GM18861 (cell line): ENCODE measurements around the gene HPD.

Source experiments
- ATAC-seq: cut with Tn5 transposase; IDR thresholded peaks from one replicate; pipeline ENCODE4 v1.9.1; 2021; ENCODE audit not compliant: unreplicated experiment

HPD gene

DNA sequence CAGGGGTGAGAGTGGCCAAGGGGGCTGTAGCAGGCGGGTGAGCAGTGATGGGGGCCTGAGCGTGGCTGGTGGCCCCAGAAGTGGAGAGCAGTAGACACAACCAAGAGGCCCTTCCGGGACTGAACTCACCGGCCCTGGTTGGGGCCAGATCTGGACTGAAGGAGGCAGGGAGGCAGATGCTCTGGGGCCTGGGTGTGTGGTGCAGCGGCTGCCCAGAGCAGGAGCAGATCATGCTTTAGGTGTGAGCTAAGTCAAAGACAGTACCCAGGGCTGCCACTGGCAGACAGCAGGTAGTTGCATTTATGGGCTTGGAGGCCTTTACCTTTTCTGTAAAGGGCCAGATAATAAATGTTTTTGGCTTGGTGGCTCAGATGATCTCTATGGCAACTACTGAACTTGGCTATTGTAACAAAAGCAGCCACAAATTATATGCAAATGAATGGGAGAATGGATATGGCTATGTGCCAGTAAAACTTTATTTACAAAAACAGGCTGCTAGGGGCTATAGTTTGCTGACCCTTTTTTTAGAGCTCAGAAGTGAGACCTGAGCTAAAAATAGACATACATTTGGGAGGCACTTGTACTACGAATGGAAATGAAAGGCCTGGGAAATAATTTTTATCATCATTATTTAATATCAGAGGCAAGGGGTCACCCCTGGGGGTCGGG lies 29.3 kb downstream of the HPD start:
- no peak for ATAC-seq

DNA sequence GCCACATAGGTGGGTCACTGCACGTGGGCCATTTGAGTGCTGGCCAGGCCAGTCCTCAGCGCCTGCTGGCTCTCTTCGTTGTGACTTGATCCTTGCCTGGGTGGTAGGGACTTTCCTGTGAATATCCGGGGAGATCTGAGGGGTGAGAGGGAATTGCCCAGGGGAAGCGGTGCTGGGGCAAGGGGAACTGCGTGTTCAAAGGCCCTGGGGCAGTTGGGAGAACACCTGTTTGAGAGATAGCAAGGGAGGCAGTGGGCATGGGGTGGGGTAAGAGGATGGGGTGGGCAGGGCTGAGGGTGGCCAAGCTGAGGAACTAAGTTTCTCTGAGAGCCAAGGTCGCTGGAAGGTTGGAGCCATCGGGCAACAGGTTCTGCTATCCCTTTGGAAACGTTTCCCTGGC lies 29.8 kb downstream of the HPD start:
- no peak for ATAC-seq

DNA sequence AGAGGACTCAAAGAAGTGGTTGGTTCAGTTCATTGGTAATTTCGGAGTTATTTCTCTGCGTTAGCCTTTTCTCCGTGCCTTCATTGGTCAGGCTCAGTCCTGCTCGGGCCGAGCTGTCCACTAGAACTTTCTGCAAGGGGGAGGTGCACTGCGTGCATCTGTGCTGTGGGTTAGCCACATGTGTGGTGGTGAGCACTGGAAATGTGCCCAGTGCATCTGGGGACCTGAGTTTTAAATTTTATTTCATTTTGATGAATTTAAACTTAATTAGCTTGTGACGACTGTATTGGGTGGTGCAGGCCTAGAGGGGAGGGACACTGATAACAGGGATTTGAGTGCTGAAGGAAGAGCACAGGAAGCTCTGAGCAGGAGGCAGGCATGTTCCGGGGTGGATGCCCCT lies 30.4 kb downstream of the HPD start:
- no peak for ATAC-seq

DNA sequence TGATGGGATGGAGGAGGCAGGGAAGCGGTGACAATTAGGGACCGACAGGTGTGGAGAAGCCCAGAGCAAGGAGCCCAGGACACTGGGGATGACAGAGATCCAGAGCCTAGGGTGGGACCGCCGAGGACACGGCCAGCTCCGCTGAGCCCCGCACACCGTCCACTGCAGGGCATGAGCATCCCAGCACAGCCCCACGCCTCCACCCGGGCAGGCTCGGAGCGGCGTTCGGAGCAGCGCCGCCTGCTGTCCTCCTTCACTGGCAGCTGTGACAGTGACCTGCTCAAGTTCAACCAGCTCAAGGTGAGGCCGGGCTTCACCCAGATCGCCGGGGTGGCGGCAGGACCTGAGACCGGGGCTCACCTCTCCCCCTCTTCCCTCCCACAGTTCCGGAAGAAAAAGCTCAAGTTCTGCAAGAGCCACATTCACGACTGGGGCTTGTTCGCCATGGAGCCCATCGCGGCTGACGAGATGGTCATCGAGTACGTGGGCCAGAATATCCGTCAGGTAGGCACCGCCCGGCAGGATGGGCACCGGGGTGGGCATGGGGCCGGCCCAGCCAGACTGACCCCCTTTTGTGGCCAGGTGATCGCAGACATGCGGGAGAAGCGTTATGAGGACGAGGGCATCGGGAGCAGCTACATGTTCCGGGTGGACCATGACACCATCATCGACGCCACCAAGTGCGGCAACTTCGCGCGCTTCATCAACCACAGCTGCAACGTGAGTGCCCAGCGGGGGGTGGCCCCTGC lies 31.1 kb downstream of the HPD start:
- ATAC-seq = no peak

DNA sequence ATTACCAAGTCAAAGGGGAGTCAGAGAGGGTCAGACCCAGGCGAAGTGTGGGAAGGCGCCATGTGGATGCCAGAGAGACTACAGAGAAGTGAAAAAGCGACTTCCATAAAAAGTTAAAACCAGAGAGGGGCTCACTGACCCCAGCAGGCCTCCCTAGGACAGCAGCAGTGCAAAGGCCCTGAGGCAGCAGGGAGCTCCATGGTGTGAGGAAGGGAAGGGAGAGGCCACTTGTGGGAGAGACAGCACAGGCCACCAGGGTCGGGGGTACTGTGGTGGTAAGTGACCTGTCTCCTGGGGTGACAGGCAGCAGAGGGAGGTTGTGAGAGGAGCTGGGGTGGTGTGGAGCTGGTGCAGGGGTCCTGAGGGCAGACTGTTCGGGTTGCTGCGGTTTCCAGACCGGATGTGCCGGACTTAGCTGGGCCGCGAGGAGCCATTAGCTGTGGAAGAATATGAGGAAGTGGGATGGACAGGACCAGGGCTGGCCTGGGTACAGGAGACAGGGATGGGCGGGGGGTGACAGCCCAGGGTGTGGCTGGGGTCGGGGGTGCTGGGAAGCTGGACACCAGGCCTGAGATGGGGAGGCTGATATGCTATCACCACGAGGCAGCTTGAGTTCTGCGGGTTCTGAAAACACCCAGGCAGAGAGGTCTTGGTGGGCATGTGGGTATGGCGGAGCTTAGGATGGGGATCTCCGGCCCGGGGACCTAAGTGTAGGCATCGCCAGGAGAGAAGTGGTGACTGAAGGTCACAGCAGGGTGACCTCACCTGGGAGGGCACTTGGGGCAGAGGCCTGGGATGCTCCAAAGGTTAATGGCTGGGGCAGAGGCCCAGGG lies 32.1 kb downstream of the HPD start:
- no peak for ATAC-seq

DNA sequence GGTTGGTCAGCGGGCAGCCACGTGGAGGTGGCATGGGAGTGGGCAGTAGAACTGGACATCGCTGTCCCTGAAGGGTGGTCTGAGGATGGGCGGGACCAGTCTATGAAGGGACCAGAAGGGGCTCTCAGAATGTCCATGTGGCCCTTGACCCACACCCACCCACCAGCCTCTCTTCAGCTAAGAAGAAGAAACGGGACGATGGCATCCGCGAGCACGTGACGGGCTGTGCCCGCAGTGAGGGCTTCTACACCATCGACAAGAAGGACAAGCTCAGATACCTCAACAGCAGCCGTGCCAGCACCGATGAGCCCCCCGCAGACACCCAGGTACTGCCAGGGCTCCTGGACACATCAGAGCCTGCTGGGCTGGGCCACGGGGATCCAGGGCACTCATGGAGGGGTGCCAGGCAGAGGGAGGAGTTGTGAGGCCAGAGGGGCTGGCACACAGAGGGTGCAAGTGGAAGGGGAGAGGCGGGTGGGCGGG lies 33.6 kb downstream of the HPD start:
- ATAC-seq = no peak

DNA sequence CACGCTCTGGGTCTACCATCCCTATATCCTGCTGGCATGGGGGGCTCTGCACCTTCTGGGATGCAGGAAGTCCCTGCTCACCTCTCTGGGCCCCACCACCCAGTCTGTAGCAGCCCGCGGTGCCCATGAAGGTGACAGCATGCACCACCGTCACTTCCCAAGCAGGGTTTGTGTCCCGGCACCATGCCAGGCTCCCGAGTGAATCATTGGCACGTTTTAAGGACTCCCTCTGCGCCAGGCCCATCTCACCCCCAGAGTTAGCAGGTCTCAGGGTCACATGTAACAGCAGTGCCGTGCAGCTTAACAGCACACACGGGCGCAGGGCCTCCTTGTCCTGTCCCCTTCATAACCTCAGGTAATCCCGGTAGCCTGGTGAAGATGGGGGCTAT lies 34.9 kb downstream of the HPD start:
- ATAC-seq = no peak

DNA sequence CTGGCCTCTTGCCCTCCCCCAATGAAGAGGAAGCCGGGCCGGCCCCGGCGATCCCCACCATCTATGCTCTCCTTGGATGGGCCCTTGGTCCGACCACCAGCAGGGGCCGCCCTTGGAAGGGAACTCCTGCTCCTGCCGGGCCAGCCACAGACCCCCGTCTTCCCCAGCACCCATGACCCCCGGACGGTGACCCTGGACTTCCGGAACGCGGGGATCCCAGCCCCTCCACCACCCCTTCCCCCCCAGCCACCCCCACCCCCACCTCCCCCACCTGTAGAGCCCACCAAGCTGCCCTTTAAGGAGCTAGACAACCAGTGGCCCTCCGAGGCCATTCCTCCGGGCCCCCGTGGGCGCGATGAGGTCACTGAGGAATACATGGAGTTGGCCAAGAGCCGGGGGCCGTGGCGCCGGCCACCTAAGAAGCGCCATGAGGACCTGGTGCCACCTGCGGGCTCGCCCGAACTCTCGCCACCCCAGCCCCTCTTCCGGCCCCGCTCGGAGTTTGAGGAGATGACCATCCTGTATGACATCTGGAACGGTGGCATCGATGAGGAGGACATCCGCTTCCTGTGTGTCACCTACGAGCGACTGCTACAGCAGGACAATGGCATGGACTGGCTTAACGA lies 35.4 kb downstream of the HPD start:
- ATAC-seq = no peak

DNA sequence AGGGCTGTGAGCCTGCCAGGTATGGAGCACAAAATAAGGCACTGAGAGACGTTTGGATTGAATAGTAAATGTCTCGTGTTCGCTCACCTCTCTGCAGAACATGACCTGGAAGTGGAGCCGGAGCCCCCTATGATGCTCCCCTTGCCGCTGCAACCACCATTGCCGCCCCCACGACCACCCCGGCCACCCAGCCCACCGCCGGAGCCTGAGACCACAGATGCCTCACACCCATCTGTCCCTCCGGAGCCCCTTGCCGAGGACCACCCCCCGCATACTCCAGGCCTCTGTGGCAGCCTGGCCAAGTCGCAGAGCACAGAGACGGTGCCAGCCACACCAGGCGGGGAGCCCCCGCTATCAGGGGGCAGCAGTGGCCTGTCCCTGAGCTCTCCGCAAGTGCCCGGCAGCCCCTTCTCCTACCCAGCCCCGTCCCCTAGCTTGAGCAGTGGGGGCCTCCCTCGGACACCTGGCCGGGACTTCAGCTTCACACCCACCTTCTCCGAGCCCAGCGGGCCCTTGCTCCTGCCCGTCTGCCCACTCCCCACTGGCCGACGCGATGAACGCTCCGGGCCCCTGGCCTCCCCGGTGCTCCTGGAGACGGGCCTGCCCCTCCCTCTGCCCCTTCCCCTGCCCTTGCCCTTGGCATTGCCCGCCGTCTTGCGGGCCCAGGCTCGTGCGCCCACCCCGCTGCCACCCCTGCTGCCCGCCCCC lies 36.1 kb downstream of the HPD start:
- ATAC-seq = no peak

DNA sequence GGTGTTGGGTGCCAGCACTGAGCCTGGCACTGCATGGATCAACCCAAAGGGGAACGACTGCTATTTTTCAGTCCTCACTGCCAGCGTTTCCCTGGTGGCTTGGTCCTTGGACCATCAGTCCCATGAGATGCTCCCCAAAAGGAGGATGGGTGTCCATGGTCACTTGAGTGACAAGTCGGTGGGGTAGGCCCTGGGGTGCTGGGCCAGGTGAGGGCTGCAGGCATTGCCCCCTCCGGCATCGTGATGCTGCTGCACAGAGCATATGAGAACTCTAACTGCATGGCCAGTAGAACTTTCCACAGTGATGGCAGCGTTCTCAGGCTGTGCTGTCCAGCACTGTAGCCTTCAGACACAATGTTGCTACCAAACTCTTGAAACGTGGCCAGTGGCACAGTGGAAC lies 38.6 kb downstream of the HPD start:
- no peak for ATAC-seq

DNA sequence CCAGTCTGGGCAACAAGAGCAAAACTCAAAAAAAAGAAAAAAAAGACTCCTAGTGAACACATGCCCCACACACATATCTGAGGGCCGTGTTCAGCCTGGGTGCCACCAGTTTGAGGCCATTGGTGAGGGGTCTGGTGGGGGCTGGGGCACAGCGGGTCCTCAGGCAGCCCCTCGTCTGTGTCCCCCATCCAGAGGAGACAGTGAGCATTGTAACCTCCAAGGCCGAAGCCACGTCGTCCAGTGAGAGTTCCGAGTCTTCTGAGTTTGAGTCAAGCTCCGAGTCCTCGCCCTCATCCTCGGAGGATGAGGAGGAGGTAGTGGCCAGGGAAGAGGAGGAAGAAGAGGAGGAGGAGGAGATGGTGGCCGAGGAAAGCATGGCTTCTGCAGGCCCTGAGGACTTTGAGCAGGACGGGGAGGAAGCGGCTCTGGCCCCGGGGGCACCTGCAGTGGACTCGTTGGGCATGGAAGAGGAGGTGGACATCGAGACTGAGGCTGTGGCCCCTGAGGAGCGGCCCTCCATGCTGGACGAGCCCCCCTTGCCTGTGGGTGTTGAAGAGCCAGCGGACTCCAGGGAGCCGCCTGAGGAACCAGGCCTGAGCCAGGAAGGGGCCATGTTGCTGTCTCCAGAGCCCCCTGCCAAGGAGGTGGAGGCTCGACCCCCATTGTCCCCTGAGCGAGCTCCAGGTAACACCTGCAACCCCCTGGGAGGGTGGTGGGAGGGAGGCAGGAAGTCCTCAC lies 39.3 kb downstream of the HPD start:
- no peak for ATAC-seq

DNA sequence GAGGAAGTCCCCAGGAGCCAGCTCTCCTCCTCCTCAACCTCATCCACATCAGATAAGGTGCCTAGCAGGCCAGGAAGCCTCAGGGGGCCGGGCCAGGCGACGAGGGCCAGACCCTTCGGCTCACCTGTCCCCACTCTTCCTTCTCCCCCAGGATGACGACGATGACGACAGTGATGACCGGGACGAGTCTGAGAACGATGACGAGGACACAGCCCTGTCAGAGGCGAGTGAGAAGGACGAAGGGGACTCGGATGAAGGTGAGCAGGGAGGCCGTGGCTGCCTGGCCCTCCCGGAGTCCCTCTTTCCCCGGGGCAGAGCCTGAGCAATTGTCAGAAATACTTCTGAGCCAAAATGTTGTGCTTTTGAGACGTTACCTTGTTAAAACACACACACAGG lies 41.0 kb downstream of the HPD start:
- no peak for ATAC-seq

DNA sequence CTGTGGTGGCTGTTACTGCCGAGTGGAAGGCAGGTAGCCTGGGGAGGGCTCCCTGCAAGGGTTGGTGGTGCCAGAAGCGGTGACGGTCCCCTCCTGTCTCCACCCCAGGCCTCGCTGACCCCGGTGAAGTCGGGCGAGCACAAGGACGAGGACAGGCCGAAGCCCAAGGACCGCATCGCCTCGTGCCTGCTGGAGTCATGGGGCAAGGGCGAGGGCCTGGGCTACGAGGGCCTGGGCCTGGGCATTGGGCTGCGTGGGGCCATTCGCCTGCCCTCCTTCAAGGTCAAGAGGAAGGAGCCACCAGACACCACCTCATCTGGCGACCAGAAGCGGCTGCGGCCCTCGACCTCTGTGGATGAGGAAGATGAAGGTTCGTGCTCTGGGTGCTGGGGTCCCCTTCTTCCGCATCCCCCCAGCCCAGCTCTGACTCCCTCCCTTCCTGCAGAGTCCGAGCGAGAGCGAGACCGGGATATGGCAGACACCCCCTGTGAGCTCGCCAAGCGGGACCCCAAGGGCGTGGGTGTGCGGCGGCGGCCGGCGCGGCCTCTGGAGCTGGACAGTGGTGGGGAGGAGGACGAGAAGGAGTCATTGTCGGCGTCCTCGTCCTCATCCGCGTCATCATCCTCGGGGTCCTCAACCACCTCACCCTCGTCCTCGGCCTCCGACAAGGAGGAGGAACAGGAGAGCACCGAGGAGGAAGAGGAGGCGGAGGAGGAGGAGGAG lies 41.6 kb downstream of the HPD start:
- no peak for ATAC-seq

DNA sequence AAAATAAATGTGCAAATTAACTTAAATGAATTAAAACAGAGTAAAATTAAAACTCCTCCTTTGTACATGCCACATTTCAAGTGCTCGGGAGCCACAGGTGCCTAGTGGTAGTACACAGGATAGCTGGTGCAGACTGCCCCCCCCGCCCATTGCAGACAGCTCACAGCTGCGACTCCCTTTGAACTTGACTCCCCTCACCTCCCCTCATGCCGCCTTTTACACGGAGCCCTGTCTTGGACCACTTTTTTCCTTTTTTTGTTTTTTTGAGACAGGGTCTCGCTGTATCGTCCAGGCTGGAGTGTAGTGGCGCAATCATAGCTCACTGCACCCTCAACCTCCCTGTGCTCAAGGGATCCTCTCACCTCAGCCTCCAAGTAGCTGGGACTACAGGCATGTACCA lies 43.4 kb downstream of the HPD start:
- ATAC-seq = no peak

DNA sequence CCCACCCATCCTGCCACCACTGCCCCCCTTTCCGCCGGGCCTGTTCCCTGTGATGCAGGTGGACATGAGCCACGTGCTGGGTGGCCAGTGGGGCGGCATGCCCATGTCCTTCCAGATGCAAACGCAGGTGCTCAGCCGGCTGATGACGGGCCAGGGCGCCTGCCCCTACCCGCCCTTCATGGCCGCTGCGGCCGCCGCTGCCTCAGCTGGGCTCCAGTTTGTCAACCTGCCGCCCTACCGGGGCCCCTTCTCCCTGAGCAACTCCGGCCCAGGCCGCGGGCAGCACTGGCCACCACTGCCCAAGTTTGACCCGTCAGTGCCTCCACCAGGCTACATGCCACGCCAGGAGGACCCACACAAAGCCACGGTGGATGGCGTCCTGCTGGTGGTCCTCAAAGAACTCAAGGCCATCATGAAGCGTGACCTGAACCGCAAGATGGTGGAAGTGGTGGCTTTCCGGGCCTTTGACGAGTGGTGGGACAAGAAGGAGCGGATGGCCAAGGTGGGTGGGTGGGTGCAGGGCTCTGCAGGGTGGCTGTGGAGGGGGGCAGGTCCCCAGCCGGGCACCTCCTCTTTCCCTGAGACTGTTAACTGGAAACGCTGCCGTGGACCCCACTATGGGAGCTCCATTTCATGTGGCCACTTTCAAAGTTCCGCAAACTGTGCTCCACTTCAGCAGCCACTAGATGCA lies 44.1 kb downstream of the HPD start:
- no peak for ATAC-seq

DNA sequence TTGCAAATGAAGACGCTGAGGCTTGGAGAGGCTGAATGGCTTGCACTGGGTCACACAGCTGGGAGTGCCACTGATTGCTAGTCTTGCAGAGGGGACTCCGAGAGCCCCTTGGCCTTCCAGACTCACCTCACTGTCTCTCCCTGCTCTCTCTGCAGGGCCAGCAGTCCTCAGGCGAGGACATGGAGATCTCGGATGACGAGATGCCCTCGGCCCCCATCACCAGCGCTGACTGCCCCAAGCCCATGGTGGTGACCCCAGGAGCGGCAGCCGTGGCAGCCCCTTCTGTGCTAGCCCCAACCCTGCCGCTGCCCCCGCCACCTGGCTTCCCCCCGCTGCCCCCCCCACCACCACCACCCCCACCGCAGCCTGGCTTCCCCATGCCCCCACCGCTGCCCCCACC lies 44.7 kb downstream of the HPD start:
- no peak for ATAC-seq

DNA sequence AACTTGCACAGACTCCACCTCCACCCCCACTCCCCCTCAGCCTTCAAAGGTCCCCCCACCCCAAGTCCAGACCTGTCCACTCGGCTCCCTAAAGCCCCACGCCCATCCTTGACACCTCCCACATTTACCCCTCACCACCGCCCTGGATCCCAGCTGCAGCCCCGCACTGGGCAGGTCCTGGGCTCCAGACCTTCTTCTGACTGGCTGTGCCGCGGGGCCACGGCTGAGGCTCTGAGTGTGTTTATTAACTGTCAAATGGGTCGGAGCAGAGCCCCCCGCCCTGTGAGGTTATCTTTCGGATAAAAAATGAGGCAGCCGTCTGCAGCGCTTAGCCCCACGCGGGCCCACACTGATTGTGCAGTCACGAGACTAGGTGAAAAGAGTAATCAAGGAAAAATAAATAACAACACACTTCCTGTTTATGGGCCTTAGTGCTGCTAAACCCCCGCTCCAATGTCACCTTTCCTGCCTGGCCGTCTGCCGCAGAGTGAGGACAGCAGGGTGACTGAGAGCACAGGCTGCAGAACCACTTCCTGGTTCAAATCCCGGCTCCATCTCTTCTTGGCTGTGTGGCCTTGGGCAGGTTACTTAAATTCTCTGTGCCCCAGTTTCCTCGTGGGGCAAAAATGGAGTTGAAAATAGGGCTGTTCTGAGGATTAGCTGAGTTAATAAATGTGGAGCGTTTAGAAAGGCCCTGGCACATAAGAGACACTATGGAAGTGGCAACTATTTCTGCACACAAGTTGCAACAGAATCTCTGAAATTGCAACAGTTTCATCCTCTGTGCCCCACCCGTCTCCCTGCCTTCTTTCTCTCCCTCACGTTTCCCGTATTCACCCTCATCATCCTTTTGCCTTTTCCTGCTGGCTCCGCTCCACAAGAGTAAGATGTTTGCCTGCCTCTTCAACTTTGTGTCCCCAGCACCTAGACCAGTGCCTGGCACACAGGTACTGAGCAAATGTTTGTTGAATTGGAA lies 45.5 kb downstream of the HPD start:
- ATAC-seq = no peak
